ENCODE results near the gene IDH3G. TPM values are rescaled to one million over a fixed set of nuclear protein-coding genes. Genes with fewer than 3 reads are reported as not detected.
A peak's percentile ranks its signal among the peaks of the same experiment; 100 is the strongest.

Gene IDH3G
- total RNA-seq, 6 experiments from 2014 or later = 19.4 to 70.1 (median 27.4) TPM

- Histone ChIP-seq H3K27ac (peak overlapping the region; percentile 21 to 89 (median 56)), H3K4me3 (peak overlapping the region; percentile 62 to 78 (median 62)), H3K36me3 (no peaks in the 10 kb centered on the region), H3K27me3 (no peaks in the 10 kb centered on the region), H3K9me3 (no peaks in the 10 kb centered on the region), H3K4me1 (no peaks in the 10 kb centered on the region)
- peak in 2 of 4 donors; percentile 4 to 6 for ATAC-seq
- 18% methylated on average over 6 of the region's 47 CpGs for WGBS (ENCODE audit: insufficient coverage, low coverage, low lambda C conversion rate, missing lambda C conversion rate)
- DNase-seq = no peak
- no peak for TF ChIP-seq CTCF (IDR thresholded peaks at IDR 0.05)
- TF ChIP-seq POLR2A (IDR thresholded peaks at IDR 0.05) = no peak
- intact Hi-C loops (cut with DNase I) = no loop called here
Observed at GRCh38 chrX:153794897-153795816, 982 bp upstream of the IDH3G start.

- no peaks in the 10 kb centered on the region for H3K4me1 ChIP-seq
- ATAC-seq (peak in 3 of 4 donors; percentile 3 to 28 (median 9)), DNase-seq (no peak)
- no peaks in the 10 kb centered on the region for H3K36me3 ChIP-seq
- peak overlapping the region; percentile 62 to 78 (median 62) for H3K4me3 ChIP-seq
- 6% methylated on average over 3 of the region's 7 CpGs for WGBS (ENCODE audit: insufficient coverage, low coverage, low lambda C conversion rate, missing lambda C conversion rate)
- no peaks in the 10 kb centered on the region for H3K9me3 ChIP-seq
- peak; percentile 28 for TF ChIP-seq POLR2A (IDR thresholded peaks at IDR 0.05)
- TF ChIP-seq CTCF (IDR thresholded peaks at IDR 0.05) = no peak
- intact Hi-C loops (cut with DNase I) = no loop called here
- peak overlapping the region; percentile 69 to 92 (median 89) for H3K27ac ChIP-seq
- no peaks in the 10 kb centered on the region for H3K27me3 ChIP-seq
Observed at GRCh38 chrX:153793291-153793690, 884 bp downstream of the IDH3G start.

- Histone ChIP-seq H3K4me1 (no peaks in the 10 kb centered on the region), H3K4me3 (no peak overlapping the region), H3K27ac (no peak overlapping the region), H3K9me3 (no peaks in the 10 kb centered on the region), H3K27me3 (no peaks in the 10 kb centered on the region), H3K36me3 (no peaks in the 10 kb centered on the region)
- DNase-seq (no peak), ATAC-seq (no peak)
- intact Hi-C loops (cut with DNase I) = no loop called here
- 63% methylated on average over 3 of the region's 6 CpGs for WGBS (ENCODE audit: insufficient coverage, low coverage, low lambda C conversion rate, missing lambda C conversion rate)
- no peak for TF ChIP-seq POLR2A (IDR thresholded peaks at IDR 0.05)
- TF ChIP-seq CTCF (IDR thresholded peaks at IDR 0.05) = no peak
Observed at GRCh38 chrX:153792368-153792767, 1.8 kb downstream of the IDH3G start.

- 69% methylated on average over 9 of the region's 17 CpGs for WGBS (ENCODE audit: insufficient coverage, low coverage, low lambda C conversion rate, missing lambda C conversion rate)
- TF ChIP-seq CTCF (IDR thresholded peaks at IDR 0.05) = no peak
- no peak for TF ChIP-seq POLR2A (IDR thresholded peaks at IDR 0.05)
Observed at GRCh38 chrX:153791104-153791852, 2.9 kb downstream of the IDH3G start.

More at GRCh38 chrX:153791104-153791852, 2.9 kb downstream of the IDH3G start:
- Histone ChIP-seq H3K4me1 (no peaks in the 10 kb centered on the region), H3K4me3 (no peak overlapping the region), H3K36me3 (peaks cover 0 to under 1% (median 0%) of the 10 kb centered on the region in 4 donors), H3K27ac (no peak overlapping the region), H3K27me3 (no peaks in the 10 kb centered on the region), H3K9me3 (no peaks in the 10 kb centered on the region)
- DNase-seq (no peak), ATAC-seq (no peak)
- intact Hi-C loops (cut with DNase I) = no loop called here
